PC-9 (cell line): Measurements from ENCODE around the gene NOS1AP.

Experiments used
- EZH2 ChIP-seq: fragments of 200-600 bp; sonication (generic); IDR thresholded peaks from 2 replicates; pipeline ENCODE4 v1.8.0; 2017; ENCODE audit warnings: antibody characterized with exemption, low read depth
- TF ChIP-seq, protein P1 (sequence below): fragments of 200-600 bp; sonication (generic); conservative IDR thresholded peaks from 2 replicates; pipeline ENCODE4 v1.6.1; 2017; ENCODE audit warnings: mixed run types, antibody characterized with exemption, mild to moderate bottlenecking, moderate library complexity

DNA sequence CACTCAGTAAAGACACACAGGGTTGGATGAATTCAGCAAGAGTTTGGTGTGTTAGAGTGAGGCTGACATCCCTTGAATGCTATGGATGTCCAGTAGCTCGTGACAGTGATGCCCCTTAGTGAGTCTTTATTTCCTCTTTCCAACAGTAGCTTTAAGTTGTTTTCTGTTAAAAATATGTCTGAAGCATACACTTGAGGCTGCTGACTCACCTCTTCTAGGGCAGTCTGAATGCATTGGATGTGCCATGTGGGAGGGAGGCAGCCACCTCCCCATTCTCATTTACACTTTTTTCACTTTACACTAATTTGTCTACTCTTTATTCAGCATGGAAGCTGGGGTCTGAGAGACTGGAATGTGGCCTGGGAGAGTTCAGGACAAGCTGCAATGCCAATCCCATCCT lies 17.6 kb downstream of the NOS1AP start:
- TF ChIP-seq, protein P1, sequence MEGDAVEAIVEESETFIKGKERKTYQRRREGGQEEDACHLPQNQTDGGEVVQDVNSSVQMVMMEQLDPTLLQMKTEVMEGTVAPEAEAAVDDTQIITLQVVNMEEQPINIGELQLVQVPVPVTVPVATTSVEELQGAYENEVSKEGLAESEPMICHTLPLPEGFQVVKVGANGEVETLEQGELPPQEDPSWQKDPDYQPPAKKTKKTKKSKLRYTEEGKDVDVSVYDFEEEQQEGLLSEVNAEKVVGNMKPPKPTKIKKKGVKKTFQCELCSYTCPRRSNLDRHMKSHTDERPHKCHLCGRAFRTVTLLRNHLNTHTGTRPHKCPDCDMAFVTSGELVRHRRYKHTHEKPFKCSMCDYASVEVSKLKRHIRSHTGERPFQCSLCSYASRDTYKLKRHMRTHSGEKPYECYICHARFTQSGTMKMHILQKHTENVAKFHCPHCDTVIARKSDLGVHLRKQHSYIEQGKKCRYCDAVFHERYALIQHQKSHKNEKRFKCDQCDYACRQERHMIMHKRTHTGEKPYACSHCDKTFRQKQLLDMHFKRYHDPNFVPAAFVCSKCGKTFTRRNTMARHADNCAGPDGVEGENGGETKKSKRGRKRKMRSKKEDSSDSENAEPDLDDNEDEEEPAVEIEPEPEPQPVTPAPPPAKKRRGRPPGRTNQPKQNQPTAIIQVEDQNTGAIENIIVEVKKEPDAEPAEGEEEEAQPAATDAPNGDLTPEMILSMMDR = no peak
- no peak for TF ChIP-seq EZH2
